Activated naive CD4-positive, alpha-beta T cell (primary cell): ENCODE results near the gene MRPL11.
A peak's percentile ranks its signal among the peaks of the same experiment; 100 is the strongest.
"Not testable (repeated sequence)": the region's sequence is repeated elsewhere in the genome, so short reads cannot be mapped to it uniquely, and the experiment has no call there.

ENCODE experiments used
- DNase-seq, 4 experiments: peaks; one replicate each; lab custom pipeline; 2025; lab: John Stamatoyannopoulos, UW

The MRPL11 gene

DNA sequence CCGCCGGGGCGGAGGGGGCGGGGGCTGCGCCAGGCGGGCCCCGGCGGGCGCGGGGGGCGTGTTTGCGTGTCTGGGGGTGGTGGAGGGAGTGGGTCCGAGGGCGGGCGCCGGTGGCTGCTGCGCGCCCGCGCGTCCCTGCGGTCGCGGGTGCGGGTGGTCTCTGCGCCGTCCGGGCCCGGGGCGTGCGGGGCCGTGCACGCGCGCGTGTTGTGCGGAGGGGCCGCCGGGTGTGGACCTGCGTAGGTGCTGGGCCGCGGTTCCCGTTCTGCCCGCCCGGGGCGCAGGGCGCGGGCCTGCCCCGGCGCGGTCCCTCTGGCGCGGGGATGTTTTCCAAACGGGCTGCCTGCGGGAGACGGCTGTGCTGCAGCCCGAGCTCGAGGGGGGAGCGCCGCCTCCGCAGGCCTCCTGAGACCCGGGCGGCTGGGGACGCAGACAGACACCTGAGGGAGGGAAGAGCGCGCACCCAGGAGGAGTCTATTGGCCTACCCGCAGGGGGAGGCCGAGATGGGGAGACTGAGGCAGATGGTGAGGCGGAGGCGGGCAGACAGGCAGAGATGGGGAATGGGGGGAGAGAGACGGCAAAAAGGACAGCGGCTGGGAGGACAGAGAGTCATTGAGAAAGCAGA, 28.5 kb upstream of the MRPL11 start:
- peak in 2 of 4 experiments; percentile 27 to 59 for DNase-seq

DNA sequence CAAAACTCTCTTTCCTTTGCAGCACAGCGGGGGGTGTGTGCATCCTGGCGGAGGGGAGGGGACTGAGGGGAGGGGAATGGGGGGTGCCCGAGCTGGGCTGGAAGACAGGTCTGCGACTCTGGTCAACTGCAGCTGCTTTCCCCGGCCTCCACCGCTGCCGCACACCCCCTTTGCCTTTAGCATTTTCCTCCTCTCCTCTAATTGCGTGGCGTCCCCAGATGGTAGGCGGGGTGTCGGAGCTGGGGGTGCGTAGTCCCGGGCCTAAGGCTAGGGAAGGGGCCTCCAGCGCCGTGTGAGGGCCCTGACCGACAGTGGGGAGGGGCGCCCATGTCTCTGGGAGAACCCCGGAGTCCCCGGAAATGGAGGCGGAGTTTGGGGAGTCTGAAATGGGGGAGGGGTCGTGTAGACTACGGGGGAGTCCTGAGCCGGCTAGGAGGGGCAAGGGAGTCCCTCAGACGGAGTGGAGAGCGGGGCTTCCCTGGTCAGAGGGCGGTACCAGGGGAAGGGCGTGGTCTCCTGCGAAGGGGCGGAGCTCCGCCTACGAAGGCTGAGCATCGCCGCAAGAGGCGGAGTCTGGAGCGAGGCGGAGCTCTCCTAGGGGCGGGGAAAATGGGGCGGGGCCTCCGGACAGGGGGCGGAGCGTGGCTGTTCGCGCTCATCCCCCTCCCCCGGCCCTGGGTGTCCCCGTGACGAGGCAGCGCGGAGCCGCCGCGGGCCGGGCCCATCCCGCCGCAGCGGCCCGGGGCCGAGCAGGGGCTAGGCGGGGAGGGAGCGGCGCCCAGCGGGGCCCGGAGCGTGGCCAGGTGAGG, 27.8 kb upstream of the MRPL11 start, which contains the start of gene PELI3:
TSS of gene PELI3 (plus strand) at position 681 of the 809 bp plus-strand sequence. CDS start 1,224 bp downstream, outside the sequence.
- DNase-seq = peak; percentile 78 to 94 (median 92)

DNA sequence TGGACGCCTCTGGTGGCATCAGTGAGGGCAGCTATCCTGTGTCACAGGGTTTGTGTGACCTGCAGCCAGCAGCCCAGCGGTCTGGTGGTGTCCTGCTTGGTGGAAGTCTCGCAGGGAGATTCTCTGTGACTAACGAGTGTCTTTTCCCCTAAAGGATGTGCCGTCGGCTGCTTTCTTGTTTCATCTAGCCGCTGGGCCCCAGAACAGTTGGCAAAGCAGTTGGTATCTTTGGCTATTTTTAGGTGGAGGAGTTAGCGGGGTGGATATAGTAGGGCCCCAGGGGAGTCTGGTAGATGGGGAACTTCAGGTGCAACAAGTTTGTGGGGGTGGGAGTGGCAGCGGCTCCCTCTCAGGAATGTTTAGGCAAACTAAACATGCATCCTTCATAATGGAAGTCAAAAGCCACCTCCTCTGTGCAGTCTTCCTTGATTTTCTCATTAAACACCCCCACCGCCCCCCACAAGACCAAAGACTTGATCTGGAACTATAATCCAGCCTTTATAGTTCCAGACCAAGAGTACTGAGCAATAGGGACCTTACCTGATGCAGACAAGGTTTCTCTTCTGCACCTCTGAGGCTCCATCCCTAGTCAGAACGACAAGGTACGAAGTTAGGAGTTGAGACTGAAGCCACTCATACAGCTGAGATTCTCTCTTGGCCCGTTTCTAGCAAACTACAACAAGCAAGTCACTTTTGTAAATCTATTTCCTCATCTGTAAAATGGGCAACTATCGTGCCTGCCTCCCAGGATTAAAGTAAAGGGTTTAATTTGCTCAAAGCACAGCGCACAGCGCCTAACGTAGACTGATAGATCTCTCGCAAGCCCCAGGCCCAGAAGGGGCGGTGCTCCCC, 27.0 kb upstream of the MRPL11 start:
- no peak for DNase-seq

DNA sequence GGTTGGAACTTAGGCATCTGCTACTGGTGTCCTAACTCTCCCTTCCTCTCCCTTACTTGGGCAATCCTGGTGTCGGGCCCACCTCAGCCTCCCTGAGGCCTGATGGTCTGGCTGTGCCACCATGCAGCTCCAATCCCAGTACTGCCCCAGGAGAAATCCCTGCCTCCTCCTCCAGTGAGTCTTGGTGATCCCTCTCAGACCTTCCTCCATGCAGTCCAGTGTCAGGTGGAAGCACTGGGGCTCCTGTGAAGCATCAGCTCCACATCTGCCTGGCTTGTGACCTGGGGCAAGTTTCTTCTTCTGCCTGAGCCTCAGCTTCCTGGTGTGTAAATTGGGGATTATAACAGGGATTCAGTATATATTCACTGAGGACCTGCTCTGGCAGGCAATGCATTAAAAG, 26.3 kb upstream of the MRPL11 start:
- no peak for DNase-seq

DNA sequence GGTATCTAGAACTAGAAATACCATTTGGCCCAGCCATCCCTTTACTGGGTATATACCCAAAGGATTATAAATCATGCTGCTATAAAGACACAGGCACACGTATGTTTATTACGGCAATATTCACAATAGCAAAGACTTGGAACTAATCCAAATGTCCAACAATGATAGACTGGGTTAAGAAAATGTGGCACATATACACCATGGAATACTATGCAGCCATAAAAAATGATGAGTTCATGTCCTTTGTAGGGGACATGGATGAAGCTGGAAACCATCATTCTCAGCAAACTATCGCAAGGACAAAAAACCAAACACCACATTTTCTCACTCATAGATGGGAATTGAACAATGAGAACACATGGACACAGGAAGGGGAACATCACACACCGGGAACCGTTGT, 25.5 kb upstream of the MRPL11 start:
- DNase-seq = not testable (repeated sequence)

DNA sequence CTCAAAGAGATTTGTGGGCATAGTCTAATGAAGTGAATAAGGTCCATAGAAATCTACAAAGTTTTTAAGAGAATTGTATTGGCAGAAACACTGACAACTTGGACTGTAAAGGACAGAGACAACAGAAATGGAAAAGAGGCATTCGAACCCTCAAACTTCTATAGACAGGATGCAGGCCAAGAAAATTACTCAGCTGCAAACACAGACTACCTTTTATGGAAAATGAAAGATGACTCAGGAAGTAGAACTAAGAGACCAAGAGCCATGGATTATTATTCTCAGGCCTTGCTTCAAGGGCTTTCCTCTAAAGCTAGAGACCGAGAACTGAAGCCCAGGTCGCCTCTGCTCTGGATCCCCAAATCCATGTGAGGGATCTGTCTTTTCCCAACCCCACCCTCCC, 24.3 kb upstream of the MRPL11 start:
- DNase-seq = no peak

DNA sequence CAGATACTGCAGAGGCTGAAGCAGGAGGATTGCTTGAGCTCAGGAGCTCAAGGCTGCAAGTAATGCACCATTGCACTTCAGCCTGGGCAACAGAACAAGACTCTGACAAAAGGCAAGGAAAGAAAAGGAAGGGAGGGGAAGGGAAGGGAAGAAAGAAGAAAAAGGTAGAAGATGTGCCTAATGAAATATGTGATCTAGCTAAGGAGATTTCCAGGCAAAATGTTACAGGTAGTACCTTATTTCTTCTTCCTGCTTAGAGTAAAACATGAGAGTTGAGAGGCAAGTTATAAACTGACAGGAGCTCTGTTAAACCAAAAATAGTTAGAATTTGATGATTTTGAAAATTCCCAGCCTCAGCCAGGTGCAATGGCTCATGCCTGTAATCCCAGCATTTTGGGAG, 23.4 kb upstream of the MRPL11 start:
- DNase-seq = no peak

DNA sequence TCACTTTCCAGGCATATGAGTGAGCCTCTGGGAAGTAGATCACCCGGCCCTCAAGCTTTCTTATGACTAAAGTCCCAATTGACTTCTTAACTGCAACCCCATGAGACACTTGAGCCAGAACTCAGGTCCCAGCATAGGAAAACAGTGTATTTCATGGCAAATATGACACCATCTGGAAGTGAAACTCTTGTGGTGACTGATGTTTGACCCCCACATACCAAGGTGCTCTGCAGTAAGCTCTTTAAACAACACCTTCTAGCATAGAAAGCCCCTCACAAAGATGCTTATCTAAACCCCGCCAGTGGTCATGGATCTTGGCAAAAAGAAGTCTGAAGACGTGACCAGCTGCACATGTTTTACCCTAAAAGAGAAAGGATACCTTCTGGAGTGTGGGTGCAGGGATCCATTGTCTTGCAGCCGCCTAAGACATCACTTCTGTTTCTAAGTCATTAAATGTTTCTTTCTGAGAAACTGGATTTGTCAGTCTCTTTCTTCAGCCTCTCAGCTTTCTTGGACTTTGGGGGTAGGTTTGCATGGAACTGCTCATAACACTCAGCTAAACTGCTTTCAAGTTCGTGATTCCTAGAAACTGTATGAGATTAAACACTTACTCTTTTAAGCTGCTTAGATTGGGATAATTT, 20.6 kb upstream of the MRPL11 start:
- no peak for DNase-seq

DNA sequence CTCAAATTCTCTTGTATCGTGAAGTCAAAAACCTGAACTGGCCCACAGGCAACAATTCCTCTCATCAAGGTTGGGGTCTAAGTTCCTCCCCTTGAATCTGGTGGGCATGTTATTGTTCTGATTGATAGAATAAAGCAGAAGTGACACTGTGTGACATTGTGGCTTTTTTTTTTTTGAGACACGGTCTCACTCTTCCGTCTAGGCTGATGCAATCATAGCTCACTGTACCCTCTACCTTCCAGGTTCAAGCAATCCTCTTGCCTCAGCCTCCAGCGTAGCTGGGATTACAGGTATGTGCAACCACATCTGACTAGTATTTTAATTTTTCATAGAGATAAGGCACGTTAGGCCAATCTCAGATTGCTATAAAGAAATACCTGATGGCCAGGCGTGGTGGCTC, 19.2 kb upstream of the MRPL11 start:
- no peak for DNase-seq

DNA sequence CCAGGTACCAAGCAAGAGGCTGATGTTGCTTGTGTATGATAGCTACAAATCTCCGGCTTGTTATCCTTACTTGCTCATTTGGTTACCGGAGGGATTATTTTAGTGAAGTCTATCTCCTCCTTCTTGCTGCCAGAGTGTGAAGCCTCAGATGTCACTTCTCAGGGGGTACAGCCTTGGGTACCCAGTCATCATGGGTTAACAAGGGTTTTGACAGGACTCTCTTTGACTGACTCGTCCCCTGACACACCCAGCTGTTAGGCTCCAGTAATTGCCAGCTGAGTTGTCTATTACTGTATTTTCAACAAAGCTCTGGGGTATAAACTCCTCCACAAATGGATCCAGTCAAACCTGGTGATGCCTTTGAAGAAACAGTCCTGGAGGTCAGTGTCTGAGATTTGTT, 16.2 kb upstream of the MRPL11 start:
- no peak for DNase-seq

DNA sequence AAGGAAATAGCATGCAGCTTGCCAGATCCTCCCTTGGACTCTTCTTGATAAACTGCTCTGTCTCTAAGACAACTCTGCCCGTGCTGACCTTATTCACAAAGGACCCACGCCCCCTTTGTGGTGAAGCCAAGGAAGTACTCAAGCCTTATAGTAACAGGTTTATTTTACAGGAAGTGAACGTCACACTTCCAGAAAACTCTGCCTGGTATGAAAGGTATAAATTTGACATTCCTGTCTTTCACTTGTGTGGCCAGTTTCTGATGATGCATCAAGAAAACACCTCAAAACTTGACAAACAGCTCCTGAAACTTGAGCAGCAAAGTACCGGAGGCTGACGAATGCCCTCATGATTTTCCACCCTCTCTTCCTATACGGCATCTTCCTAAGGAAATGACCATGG, 15.6 kb upstream of the MRPL11 start:
- DNase-seq = no peak

DNA sequence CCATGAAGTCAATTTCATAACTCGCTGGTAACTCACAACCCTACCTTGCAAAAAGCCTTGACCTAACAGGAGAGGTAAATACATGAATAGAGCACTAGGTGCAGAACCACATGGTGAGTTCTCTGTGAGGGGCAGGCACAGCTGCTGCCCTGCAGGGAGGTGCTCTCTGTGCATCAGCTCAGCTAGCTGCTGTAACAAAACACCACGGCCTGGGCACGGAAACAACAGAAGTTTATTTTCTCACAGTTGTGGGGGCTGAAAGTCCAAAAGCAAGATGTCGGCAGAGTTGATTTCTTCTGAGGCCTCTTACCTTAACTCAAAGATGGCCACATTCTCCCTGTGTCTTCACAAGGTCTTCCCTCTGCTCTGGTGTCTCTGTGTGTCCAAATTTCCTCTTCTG, 13.0 kb upstream of the MRPL11 start:
- DNase-seq = no peak

DNA sequence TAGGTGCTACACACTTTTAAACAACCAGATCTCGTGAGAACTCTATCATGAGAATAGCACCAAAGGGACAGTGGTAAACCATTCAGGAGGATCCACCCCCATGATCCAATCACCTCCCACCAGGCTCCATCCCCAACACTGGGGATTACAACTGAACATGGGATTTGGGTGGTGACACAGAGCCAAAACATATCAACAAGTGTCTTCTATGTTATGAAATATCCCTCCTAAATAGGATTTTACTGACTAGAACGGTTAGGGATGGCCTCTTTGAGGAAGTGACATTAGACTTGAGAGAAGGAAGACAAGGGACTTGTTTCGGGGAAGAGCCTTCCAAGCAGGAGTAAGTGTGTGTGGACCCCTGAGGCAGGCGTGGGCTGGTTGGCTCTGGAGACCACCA, 11.9 kb upstream of the MRPL11 start:
- DNase-seq = no peak

DNA sequence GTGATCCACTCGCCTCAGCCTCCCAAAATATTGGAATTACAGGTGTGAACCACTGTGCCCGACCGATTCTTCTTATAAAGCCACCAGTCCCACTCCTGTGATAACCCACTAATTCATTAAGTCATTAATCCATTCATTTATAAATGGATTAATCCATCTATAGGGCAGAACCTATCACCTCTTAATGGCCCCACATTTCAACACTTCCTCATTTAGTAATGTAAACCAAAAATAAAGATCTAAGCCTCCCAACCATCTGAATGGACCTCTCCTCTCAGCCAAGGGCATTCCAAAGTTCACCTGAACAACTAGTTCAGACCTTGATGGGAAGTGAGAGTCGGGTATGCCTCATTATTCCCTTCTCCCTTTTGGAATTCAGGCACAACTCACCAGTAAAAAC, 9.9 kb upstream of the MRPL11 start:
- DNase-seq = no peak

DNA sequence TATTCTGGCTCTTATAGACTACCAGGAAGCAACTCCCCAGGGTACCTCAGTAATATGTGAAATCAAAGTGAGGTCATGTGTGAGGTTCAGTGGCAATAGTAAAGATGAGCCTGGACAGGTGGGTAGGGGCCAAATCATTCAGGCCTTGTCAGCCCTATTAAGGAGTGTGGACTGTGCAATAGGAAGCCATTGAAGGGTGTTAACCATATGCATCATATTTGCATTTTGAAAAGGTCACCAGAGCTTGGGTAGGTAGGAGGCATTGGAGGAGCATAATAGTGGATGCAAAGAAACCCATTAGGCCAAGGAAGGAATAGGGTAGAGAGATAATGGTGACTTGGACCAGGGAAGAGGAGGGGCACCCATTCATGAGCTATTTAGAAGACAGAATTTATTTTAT, 8.4 kb upstream of the MRPL11 start:
- no peak for DNase-seq

DNA sequence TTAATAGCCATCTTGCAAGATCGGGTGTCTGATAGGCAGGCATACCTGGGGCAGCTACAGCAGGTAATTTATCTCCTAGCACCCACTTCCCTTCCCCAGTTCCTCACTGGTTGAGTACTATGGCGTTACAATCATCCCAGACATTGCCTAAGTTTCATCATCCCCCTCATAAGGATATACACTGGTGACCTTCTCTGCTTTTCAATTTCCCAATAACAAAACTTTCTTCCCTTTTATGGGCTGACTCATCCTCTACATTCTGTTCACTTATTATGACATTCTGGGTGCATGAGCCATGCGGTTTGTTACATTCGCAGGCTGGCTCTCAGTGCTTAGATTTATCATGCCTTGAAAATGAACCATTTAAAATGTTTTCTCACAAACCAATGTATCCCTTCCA, 5.0 kb upstream of the MRPL11 start:
- DNase-seq = no peak

DNA sequence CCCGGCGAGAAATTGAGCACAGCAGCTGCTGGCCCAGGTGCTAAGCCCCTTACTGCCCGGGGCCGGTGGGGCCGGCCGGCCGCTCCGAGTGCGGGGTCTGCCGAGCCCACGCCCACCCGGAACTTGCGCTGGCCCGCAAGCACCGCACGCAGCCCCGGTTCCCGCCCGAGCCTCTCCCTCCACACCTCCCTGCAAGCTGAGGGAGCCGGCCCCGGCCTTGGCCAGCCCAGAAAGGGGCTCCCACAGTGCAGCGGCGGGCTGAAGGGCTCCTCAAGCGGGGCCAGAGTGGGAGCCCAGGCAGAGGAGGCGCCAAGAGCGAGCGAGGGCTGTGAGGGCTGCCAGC, 2.3 kb upstream of the MRPL11 start:
- DNase-seq = not testable (repeated sequence)

DNA sequence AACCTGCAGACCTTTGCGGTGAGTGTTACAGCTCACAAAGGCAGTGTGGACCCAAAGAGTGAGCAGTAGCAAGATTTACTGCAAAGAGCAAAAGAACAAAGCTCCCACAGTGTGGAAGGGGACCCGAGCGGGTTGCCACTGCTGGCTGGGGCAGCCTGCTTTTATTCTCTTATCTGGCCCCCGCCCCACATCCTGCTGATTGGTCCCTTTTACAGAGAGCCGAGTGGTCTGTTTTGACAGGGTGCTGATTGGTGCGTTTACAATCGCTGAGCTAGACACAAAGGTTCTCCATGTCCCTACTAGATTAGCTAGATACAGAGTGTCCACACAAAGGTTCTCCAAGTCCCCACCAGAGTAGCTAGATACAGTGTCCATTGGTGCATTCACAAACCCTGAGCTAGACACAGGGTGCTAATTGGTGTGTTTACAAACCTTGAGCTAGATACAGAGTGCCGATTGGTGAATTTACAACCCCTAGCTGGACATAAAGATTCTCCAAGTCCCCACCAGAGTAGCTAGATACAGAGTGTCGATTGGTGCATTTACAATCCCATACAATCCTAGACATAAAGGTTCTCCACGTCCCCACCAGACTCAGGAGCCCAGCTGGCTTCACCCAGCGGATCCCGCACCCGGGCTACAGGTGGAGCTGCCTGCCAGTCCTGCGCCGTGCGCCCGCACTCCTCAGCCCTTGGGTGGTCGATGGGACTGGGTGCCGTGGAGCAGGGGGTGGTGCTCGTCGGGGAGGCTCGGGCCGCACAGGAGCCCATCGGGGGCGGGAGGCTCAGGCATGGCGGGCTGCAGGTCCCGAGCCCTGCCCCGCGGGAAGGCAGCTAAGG, 1.7 kb upstream of the MRPL11 start:
- DNase-seq = not testable (repeated sequence)

DNA sequence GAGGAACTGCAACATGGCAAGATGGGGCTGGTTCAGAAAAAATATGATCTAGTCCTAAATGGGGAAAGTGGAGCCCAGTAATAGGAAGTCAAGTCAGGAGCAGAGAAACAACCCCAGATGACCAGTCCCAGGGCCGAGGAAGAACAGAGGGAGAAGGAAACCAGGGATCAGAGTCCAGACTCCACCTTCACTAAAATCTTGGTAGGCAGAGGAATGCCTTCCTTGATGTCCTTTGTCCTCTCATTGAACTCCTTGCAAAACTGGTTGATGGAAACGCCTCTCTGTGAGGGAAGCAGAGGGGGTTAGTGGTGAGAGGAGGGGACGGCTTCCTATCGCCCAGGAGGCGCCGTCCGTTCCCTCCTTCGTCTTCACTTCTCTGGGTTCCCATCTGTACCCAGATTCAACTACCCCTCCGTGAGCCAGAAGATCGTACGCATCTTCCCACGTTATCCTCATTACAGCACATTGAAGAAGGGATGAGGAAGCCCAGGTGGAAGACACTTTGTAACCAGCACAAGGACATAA, 607 bp downstream of the MRPL11 start:
- no peak for DNase-seq

DNA sequence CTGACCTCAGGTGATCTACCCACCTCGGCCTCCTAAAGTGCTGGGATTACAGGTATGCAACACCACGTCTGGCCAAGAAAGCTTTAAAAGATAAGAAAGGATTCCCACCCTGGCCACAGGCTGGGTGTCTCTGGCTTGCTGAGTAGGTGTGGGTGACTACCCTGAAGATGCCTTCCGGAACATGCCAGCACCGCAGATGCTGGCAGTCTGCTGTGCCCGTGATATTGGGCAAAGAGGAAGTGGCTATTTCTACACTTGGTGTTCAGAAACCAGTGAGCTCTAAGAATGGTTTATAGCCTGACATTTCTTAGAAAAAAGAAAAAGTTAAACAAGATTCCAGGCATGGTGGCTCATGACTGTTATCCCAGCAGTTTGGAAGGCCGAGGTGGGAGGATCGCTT, 6.1 kb downstream of the MRPL11 start:
- DNase-seq = no peak

DNA sequence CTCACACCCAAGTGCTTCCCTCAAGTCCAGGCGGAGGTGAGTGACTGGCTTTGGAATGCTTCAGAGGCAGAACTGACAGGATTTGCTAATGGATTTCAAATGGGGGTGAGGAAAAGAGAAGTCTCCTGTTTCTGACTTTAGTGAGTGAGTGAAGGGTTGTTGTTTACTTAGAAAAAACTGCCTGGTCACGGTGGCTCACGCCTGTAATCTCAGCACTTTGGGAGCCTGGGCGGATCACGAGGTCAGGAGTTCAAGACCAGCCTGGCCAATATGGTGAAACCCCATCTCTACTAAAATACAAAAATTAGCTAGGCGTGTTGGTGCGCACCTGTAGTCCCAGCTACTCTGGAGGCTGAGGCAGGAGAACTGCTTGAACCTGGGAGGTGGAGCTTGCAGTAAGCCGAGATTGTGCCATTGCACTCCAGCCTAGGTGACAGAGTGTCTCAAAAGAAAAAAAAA, 6.7 kb downstream of the MRPL11 start:
- not testable (repeated sequence) for DNase-seq
